Stomach smooth muscle (tissue), 2 donors: Measurements from ENCODE around the gene CSF1R.

Experiments
- H3K27ac ChIP-seq: one replicate; pipeline ENCODE4 v1.7.0; 2013; ENCODE audit warnings: mild to moderate bottlenecking, low read length, inconsistent platforms
- H3K27me3 ChIP-seq, 2 donors: one replicate each; pipeline ENCODE4 v1.7.0; 2013; ENCODE audit warnings: low read length in 2 of 2; ENCODE audit not compliant: insufficient read depth in 2 of 2, control insufficient read depth in 1 of 2
- H3K36me3 ChIP-seq, 2 donors: one replicate each; pipeline ENCODE4 v1.7.0; 2013; ENCODE audit warnings: low read length in 2 of 2; ENCODE audit not compliant: control insufficient read depth in 2 of 2, insufficient read depth in 2 of 2
- H3K4me1 ChIP-seq: one replicate; pipeline ENCODE4 v1.7.0; 2013; ENCODE audit warnings: low read length; ENCODE audit not compliant: control insufficient read depth, insufficient read depth
- H3K4me3 ChIP-seq, 2 donors: one replicate each; pipeline ENCODE4 v1.7.0; 2013; ENCODE audit warnings: low read length in 2 of 2
- H3K9ac ChIP-seq, 2 donors: one replicate each; pipeline ENCODE4 v1.7.0; 2013; ENCODE audit warnings: low read length in 2 of 2, mild to moderate bottlenecking in 1 of 2
- H3K9me3 ChIP-seq, 2 donors: one replicate each; pipeline ENCODE4 v1.7.0; 2013; ENCODE audit warnings: low read length in 2 of 2; ENCODE audit not compliant: control insufficient read depth in 2 of 2
- donor health status: healthy.
- donor health status: Pancreatic carcinoma.

The CSF1R gene

GRCh38 chr5:150068071-150068470 is 18.3 kb downstream of the CSF1R start:
- peaks cover 0 to 2% of the 10 kb centered on the region in 2 donors for H3K27me3 ChIP-seq
- peaks cover 3% of the 10 kb centered on the region for H3K4me1 ChIP-seq
- no peak overlapping the region for H3K9ac ChIP-seq
- no peak overlapping the region for H3K27ac ChIP-seq
- no peaks in the 10 kb centered on the region for H3K36me3 ChIP-seq
- H3K9me3 ChIP-seq: peaks cover 0 to under 1% of the 10 kb centered on the region in 2 donors
- no peak overlapping the region for H3K4me3 ChIP-seq

- Histone ChIP-seq H3K4me1 (peaks cover 3% of the 10 kb centered on the region), H3K27ac (no peak overlapping the region), H3K4me3 (no peak overlapping the region), H3K9ac (no peak overlapping the region), H3K36me3 (no peaks in the 10 kb centered on the region), H3K9me3 (no peaks in the 10 kb centered on the region), H3K27me3 (peaks cover 0 to 2% of the 10 kb centered on the region in 2 donors)
Observed at GRCh38 chr5:150067405-150067960, 18.9 kb downstream of the CSF1R start.

- Histone ChIP-seq H3K27ac (no peak overlapping the region), H3K9ac (no peak overlapping the region), H3K36me3 (no peaks in the 10 kb centered on the region), H3K9me3 (no peaks in the 10 kb centered on the region), H3K4me1 (peaks cover 3% of the 10 kb centered on the region), H3K27me3 (peaks cover 0 to 2% of the 10 kb centered on the region in 2 donors), H3K4me3 (no peak overlapping the region)
Observed at GRCh38 chr5:150066901-150067396, 19.4 kb downstream of the CSF1R start.

GRCh38 chr5:150066436-150066835 is 19.9 kb downstream of the CSF1R start:
- Histone ChIP-seq H3K9ac (no peak overlapping the region), H3K4me3 (no peak overlapping the region), H3K36me3 (no peaks in the 10 kb centered on the region), H3K27ac (no peak overlapping the region), H3K9me3 (no peaks in the 10 kb centered on the region), H3K27me3 (peaks cover 0 to 2% of the 10 kb centered on the region in 2 donors), H3K4me1 (peaks cover 3% of the 10 kb centered on the region)

GRCh38 chr5:150065886-150066285 is 20.5 kb downstream of the CSF1R start:
- no peaks in the 10 kb centered on the region for H3K36me3 ChIP-seq
- peaks cover 0 to 2% of the 10 kb centered on the region in 2 donors for H3K27me3 ChIP-seq
- H3K9me3 ChIP-seq: no peaks in the 10 kb centered on the region
- H3K9ac ChIP-seq: no peak overlapping the region
- peaks cover 3% of the 10 kb centered on the region for H3K4me1 ChIP-seq
- H3K27ac ChIP-seq: no peak overlapping the region
- no peak overlapping the region for H3K4me3 ChIP-seq

GRCh38 chr5:150065346-150065745 is 21.0 kb downstream of the CSF1R start:
- H3K27ac ChIP-seq: no peak overlapping the region
- H3K4me3 ChIP-seq: no peak overlapping the region
- peaks cover 3% of the 10 kb centered on the region for H3K4me1 ChIP-seq
- peaks cover 0 to 2% of the 10 kb centered on the region in 2 donors for H3K27me3 ChIP-seq
- H3K9ac ChIP-seq: no peak overlapping the region
- no peaks in the 10 kb centered on the region for H3K9me3 ChIP-seq
- H3K36me3 ChIP-seq: no peaks in the 10 kb centered on the region

GRCh38 chr5:150064681-150065220 is 21.6 kb downstream of the CSF1R start:
- Histone ChIP-seq H3K36me3 (no peaks in the 10 kb centered on the region), H3K9ac (no peak overlapping the region), H3K27ac (no peak overlapping the region), H3K4me1 (peaks cover 3% of the 10 kb centered on the region), H3K27me3 (peaks cover 0 to 2% of the 10 kb centered on the region in 2 donors), H3K9me3 (no peaks in the 10 kb centered on the region), H3K4me3 (no peak overlapping the region)

GRCh38 chr5:150063638-150064037 is 22.7 kb downstream of the CSF1R start:
- no peak overlapping the region for H3K4me3 ChIP-seq
- peaks cover 0 to under 1% of the 10 kb centered on the region in 2 donors for H3K27me3 ChIP-seq
- H3K4me1 ChIP-seq: peaks cover 3% of the 10 kb centered on the region
- no peak overlapping the region for H3K9ac ChIP-seq
- H3K27ac ChIP-seq: no peak overlapping the region
- no peaks in the 10 kb centered on the region for H3K9me3 ChIP-seq
- H3K36me3 ChIP-seq: no peaks in the 10 kb centered on the region

GRCh38 chr5:150062216-150062922 is 24.0 kb downstream of the CSF1R start:
- no peaks in the 10 kb centered on the region for H3K27me3 ChIP-seq
- H3K4me3 ChIP-seq: no peak overlapping the region
- H3K4me1 ChIP-seq: peaks cover 3% of the 10 kb centered on the region

GRCh38 chr5:150061538-150061995 is 24.8 kb downstream of the CSF1R start:
- no peaks in the 10 kb centered on the region for H3K9me3 ChIP-seq
- no peaks in the 10 kb centered on the region for H3K36me3 ChIP-seq
- H3K27ac ChIP-seq: no peak overlapping the region
- no peak overlapping the region for H3K4me3 ChIP-seq
- no peak overlapping the region for H3K9ac ChIP-seq
- H3K27me3 ChIP-seq: no peaks in the 10 kb centered on the region
- peaks cover 3% of the 10 kb centered on the region for H3K4me1 ChIP-seq

More at GRCh38 chr5:150062216-150062922, 24.0 kb downstream of the CSF1R start:
- Histone ChIP-seq H3K36me3 (no peaks in the 10 kb centered on the region), H3K27ac (no peak overlapping the region), H3K9ac (no peak overlapping the region), H3K9me3 (no peaks in the 10 kb centered on the region)

- Histone ChIP-seq H3K9me3 (no peaks in the 10 kb centered on the region), H3K4me3 (no peak overlapping the region), H3K27ac (no peak overlapping the region), H3K27me3 (no peaks in the 10 kb centered on the region), H3K4me1 (peaks cover under 1% of the 10 kb centered on the region), H3K36me3 (no peaks in the 10 kb centered on the region), H3K9ac (no peak overlapping the region)
Observed at GRCh38 chr5:150060471-150060870, 25.9 kb downstream of the CSF1R start.
